Left lung (tissue), 10 donors: ENCODE measurements around the gene MRPL40. TPM values are rescaled to one million over a fixed set of nuclear protein-coding genes. Genes with fewer than 3 reads are reported as not detected.

Experiments used
- ATAC-seq: fragments of 200-7000 bp; cut with Tn5 transposase; one replicate; pipeline ENCODE4 v1.9.1; 2020; ENCODE audit warnings: moderate library complexity
- DNase-seq, 4 donors: peaks; one replicate each; pipeline ENCODE4 v3.0.0-alpha.2; 2013 to 2020
- H3K27ac ChIP-seq, 2 donors: fragments of 200-600 bp; sonication (generic) in 1 of 2; one replicate each; pipeline versions ENCODE4 v1.5.0 to v1.8.0; 2020 to 2021
- H3K27me3 ChIP-seq, 2 donors: fragments of 200-600 bp; sonication (generic) in 1 of 2; one replicate each; pipeline versions ENCODE4 v1.5.0 to v1.8.0; 2020 to 2021
- H3K36me3 ChIP-seq, 2 donors: fragments of 200-600 bp; sonication (generic) in 1 of 2; one replicate each; pipeline versions ENCODE4 v1.5.0 to v1.8.0; 2020 to 2021
- H3K4me1 ChIP-seq, 2 donors: fragments of 200-600 bp; one replicate each; pipeline ENCODE4 v1.8.0; 2021
- H3K4me3 ChIP-seq, 2 donors: fragments of 200-600 bp; sonication (generic) in 1 of 2; one replicate each; pipeline versions ENCODE4 v1.5.0 to v1.8.0; 2020 to 2021; ENCODE audit warnings: mild to moderate bottlenecking in 1 of 2
- H3K9me3 ChIP-seq, 2 donors: fragments of 200-600 bp; sonication (generic) in 1 of 2; one replicate each; pipeline versions ENCODE4 v1.5.0 to v1.8.0; 2020 to 2021
- CTCF ChIP-seq, 2 donors: fragments of 200-600 bp; sonication (generic) in 1 of 2; IDR thresholded peaks; one replicate each; pipeline versions ENCODE4 v1.5.0 to v1.8.0; 2021; ENCODE audit warnings: antibody characterized with exemption in 2 of 2
- intact Hi-C, 2 donors: fragments of 100-400 bp; cut with DNase I; formaldehyde crosslinking; loops; one replicate each; pipeline versions ENCODE4 v1.11.2 to v1.14.2; 2022
- polyA plus RNA-seq, 6 donors: library from polyadenylated mRNA; unstranded; fragments of 120-200 nt; gene quantifications; one replicate each; pipeline ENCODE4 v1.2.1, GENCODE V29; 2013; ENCODE audit not compliant: insufficient read length in 6 of 6
- total RNA-seq, 2 donors: library from RNA; stranded (reverse); fragmentation: NEBNext Ultra II Directional; extraction: Animal tissue kit (Norgen Biotek cat#: 25700); gene quantifications; one replicate each; pipeline ENCODE4 v1.2.1, GENCODE V29; 2021
- donor health status: DM: no; HTN: yes; CAD: no.
- donor health status: DM: no; HTN: no; CAD: no.

Gene MRPL40
- total and polyA plus RNA-seq, 8 donors: 21.9 to 42.6 (median 38.5) TPM

DNA sequence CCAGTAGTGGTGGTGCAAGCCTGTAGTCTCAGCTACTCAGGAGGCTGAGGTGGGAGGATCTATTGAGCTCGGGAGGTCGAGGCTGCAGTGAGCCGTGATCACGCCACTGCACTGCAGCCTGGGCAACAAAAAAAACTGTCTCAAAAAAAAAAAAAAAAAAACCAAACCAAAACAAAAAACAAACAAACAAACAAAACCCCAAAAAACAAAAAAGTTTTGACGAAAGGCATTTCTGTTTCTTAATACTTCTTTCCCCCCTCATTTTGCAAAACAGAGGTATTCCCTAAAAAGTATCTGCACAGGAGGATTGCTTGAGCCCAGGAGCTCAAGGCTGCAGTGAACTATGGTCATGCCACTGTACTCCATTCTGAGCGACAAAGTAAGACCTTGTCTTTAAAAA, 12.0 kb upstream of the MRPL40 start:
- Histone ChIP-seq H3K9me3 (no peaks in the 10 kb centered on the region), H3K4me3 (no peak overlapping the region), H3K27ac (no peak overlapping the region), H3K36me3 (no peaks in the 10 kb centered on the region), H3K27me3 (no peaks in the 10 kb centered on the region), H3K4me1 (peaks cover 0 to 29% of the 10 kb centered on the region in 2 donors)
- TF ChIP-seq CTCF (IDR thresholded peaks at IDR 0.05): no peak
- DNase-seq: no peak
- intact Hi-C loops: no loop called here
- ATAC-seq: no peak

DNA sequence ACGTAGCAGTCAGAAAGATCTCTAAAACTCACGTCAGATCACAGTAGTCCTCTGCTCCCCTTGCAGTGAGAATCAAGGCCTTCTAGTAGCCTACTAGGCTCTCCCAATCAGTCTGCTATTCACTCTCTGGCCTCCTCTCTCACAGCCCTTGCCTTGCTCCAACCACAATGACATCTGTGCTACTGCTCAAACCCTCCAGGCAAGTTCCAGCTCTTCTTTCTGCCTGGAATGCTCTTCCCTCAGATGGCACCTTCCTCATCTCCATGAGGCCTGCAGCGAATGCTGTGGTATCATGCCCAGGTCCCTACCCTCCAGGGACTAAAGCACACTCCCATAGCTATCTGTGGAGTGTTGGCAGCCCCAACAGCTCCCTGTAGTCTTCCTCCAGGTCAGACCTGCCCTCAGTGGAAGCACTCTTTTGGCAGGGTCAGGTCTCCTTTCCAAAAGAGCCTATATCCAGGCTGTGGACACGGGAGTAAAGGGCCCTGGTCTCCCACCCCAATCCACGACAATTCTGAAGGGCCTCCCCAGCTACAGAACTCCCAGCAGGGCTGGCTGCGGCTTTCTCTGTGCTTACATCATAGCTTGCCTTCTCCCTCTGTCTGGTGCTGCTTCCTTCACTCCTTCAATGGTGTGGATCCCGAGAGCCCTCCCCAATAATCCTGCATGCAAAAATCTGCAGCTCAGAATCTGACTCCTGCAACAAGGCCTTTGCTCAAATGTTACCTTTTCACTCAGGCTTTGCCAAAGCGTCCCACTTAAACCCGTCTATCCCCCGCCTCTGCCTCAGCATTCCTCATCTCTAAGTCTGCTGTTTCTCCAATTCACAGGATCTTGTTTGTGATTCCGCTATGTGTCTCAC, 9.7 kb upstream of the MRPL40 start:
- peaks cover 0 to 37% of the 10 kb centered on the region in 2 donors for H3K4me1 ChIP-seq
- no peaks in the 10 kb centered on the region for H3K36me3 ChIP-seq
- no peak overlapping the region for H3K4me3 ChIP-seq
- H3K27ac ChIP-seq: no peak overlapping the region
- no peak for ATAC-seq
- intact Hi-C loops: no loop called here
- TF ChIP-seq CTCF (IDR thresholded peaks at IDR 0.05): no peak
- no peaks in the 10 kb centered on the region for H3K9me3 ChIP-seq
- H3K27me3 ChIP-seq: no peaks in the 10 kb centered on the region
- no peak for DNase-seq

DNA sequence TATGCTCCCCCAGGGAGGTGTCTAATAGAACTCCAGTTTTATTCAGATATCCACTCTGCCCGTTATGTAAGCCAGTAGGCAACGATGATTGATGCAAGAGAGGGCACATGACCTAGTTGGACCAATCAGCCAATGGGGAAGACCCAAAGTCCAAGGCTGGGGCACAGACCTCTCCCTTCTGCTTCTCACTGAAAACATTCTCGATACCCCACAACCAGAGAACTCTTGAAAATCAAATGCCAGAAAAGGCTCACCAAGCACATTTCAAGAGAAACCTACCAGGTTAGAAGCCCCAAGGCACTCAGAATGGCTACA, 8.2 kb upstream of the MRPL40 start:
- Histone ChIP-seq H3K27ac (no peak overlapping the region), H3K4me3 (no peak overlapping the region), H3K9me3 (no peaks in the 10 kb centered on the region), H3K27me3 (no peaks in the 10 kb centered on the region), H3K4me1 (peaks cover 0 to 49% of the 10 kb centered on the region in 2 donors), H3K36me3 (no peaks in the 10 kb centered on the region)
- TF ChIP-seq CTCF (IDR thresholded peaks at IDR 0.05): no peak
- ATAC-seq (no peak), DNase-seq (no peak)
- intact Hi-C loops: no loop called here

DNA sequence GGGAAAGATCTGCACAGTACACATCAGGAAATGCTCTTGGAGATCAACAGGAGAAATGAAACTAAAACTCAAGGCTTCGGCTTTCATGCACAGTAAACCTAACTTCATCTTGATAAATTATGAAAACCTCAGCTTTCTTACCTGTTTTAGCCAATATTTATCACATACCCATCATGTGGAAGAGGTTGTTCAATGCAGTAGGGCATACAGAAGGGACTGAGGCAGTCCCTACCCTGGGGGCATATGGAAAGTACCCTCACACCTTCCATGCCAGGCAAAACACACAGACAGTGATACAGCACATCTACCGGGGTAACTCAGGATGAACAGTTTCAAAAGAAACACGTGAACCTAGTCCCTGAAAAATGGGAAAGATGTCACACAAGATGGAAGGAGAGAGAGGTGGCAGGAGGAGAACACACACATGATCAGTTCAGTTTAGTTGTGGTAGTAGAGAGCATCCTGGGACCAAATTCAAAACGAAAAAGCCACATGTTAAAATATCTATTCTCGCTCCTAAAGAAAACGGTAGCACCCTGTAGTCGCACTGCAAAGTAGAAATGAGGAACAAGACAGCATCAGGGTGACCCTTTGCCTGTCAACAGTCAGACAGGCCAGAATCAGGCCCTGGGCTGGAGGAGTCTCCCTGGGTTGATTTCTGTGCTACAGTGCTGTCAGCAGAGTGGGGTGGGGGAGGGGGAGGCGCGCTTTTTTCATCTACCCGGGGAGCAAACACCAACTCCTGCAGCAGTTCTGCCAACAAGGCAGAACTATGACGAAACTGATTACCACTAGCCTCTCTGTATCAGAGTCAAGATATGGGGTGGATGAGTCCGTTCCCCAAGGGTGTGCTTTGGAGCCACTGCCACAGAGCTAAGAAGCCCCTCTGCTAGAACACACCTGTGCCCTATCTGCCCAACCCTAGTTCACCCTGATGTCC, 2.1 kb upstream of the MRPL40 start:
- Histone ChIP-seq H3K4me3 (peak overlapping the region; percentile 75 to 96), H3K36me3 (peaks cover 0 to 12% of the 10 kb centered on the region in 2 donors), H3K27ac (peak overlapping the region; percentile 71 to 98), H3K4me1 (peaks cover 11 to 60% of the 10 kb centered on the region in 2 donors), H3K9me3 (no peaks in the 10 kb centered on the region), H3K27me3 (no peaks in the 10 kb centered on the region)
- TF ChIP-seq CTCF (IDR thresholded peaks at IDR 0.05): no peak
- DNase-seq: peak in 2 of 4 donors; percentile 38 to 56
- intact Hi-C loops: no loop called here
- no peak for ATAC-seq
